Liver (tissue), 9 donors: ENCODE data around the gene ETV6. TPM values are rescaled to one million over a fixed set of nuclear protein-coding genes. Genes with fewer than 3 reads are reported as not detected.

ENCODE experiments used
- DNase-seq: peaks from one replicate; pipeline ENCODE4 v3.0.0-alpha.2; 2017; ENCODE audit warnings: low spot score
- H3K27ac ChIP-seq, 2 donors: one replicate each; pipeline ENCODE4 v1.7.0; 2013; ENCODE audit warnings: inconsistent platforms in 2 of 2, low read length in 2 of 2, control low read depth in 1 of 2, low read depth in 1 of 2, mild to moderate bottlenecking in 1 of 2
- H3K27me3 ChIP-seq, 4 donors: one replicate each; pipeline versions ENCODE4 v1.6.1 to v1.7.0; 2013; ENCODE audit warnings: low read length in 3 of 4, inconsistent platforms in 1 of 4, mild to moderate bottlenecking in 1 of 4, moderate library complexity in 1 of 4; ENCODE audit not compliant: control insufficient read depth in 4 of 4, insufficient read depth in 4 of 4
- H3K36me3 ChIP-seq, 4 donors: one replicate each; pipeline versions ENCODE4 v1.6.1 to v1.7.0; 2013; ENCODE audit warnings: low read length in 3 of 4, mild to moderate bottlenecking in 3 of 4, low read depth in 1 of 4, moderate library complexity in 1 of 4; ENCODE audit not compliant: control insufficient read depth in 4 of 4, insufficient read depth in 3 of 4
- H3K4me1 ChIP-seq, 4 donors: one replicate each; pipeline versions ENCODE4 v1.6.1 to v1.7.0; 2013; ENCODE audit warnings: low read length in 3 of 4, mild to moderate bottlenecking in 3 of 4, moderate library complexity in 1 of 4; ENCODE audit not compliant: control insufficient read depth in 4 of 4, insufficient read depth in 4 of 4
- H3K4me3 ChIP-seq, 3 donors: one replicate each; pipeline versions ENCODE4 v1.6.1 to v1.7.0; 2013; ENCODE audit warnings: low read length in 3 of 3, control low read depth in 1 of 3, low read depth in 1 of 3, mild to moderate bottlenecking in 1 of 3
- H3K9ac ChIP-seq, 2 donors: one replicate each; pipeline ENCODE4 v1.7.0; 2013; ENCODE audit warnings: low read length in 2 of 2, mild to moderate bottlenecking in 2 of 2, moderate library complexity in 2 of 2, control low read depth in 1 of 2, low read depth in 1 of 2
- H3K9me3 ChIP-seq, 4 donors: one replicate each; pipeline versions ENCODE4 v1.6.1 to v1.7.0; 2013; ENCODE audit warnings: low read length in 3 of 4; ENCODE audit not compliant: control insufficient read depth in 4 of 4
- CTCF ChIP-seq: fragments of 150-350 bp; IDR thresholded peaks from 2 replicates; pipeline ENCODE4 v1.5.1; 2017; ENCODE audit warnings: improper control_type of control experiment, low read depth, low read length; ENCODE audit not compliant: missing input control
- EGR1 ChIP-seq, 2 donors: IDR thresholded peaks; 2 replicates each; pipeline ENCODE4 v1.6.1; 2016 to 2018; ENCODE audit warnings: antibody characterized with exemption in 2 of 2, low read depth in 2 of 2
- FOXA1 ChIP-seq: IDR thresholded peaks from 2 replicates; pipeline ENCODE4 v1.6.1; 2016; ENCODE audit warnings: antibody characterized with exemption
- FOXA2 ChIP-seq: IDR thresholded peaks from 2 replicates; pipeline ENCODE4 v1.6.1; 2016; ENCODE audit warnings: antibody characterized with exemption
- GABPA ChIP-seq, 2 donors: IDR thresholded peaks in 1 of 2; conservative IDR thresholded peaks in 1 of 2; 2 replicates each; pipeline ENCODE4 v1.6.1; 2016; ENCODE audit warnings: antibody characterized with exemption in 2 of 2, mild to moderate bottlenecking in 1 of 2, moderate library complexity in 1 of 2
- HNF4A ChIP-seq, 2 donors: conservative IDR thresholded peaks; 2 replicates each; pipeline ENCODE4 v1.6.1; 2016; ENCODE audit warnings: antibody characterized with exemption in 2 of 2, mild to moderate bottlenecking in 2 of 2
- HNF4G ChIP-seq: IDR thresholded peaks from 2 replicates; pipeline ENCODE4 v1.6.1; 2016; ENCODE audit warnings: antibody characterized with exemption
- MAX ChIP-seq: IDR thresholded peaks from 2 replicates; pipeline ENCODE4 v1.6.1; 2016; ENCODE audit warnings: antibody characterized with exemption
- NR2F2 ChIP-seq: IDR thresholded peaks from 2 replicates; pipeline ENCODE4 v1.6.1; 2016; ENCODE audit warnings: antibody characterized with exemption
- RAD21 ChIP-seq, 2 donors: IDR thresholded peaks; 2 replicates each; pipeline ENCODE4 v1.6.1; 2016; ENCODE audit warnings: antibody characterized with exemption in 2 of 2, mild to moderate bottlenecking in 2 of 2
- REST ChIP-seq: IDR thresholded peaks from 2 replicates; pipeline ENCODE4 v1.6.1; 2016; ENCODE audit warnings: antibody characterized with exemption, mild to moderate bottlenecking
- RXRA ChIP-seq, 2 donors: IDR thresholded peaks; 2 replicates each; pipeline ENCODE4 v1.6.1; 2017 to 2018; ENCODE audit warnings: antibody characterized with exemption in 2 of 2, mild to moderate bottlenecking in 1 of 2
- SP1 ChIP-seq: IDR thresholded peaks from 2 replicates; pipeline ENCODE4 v1.6.1; 2018; ENCODE audit warnings: antibody characterized with exemption, mild to moderate bottlenecking
- TAF1 ChIP-seq: conservative IDR thresholded peaks from 2 replicates; pipeline ENCODE4 v1.6.1; 2016; ENCODE audit warnings: antibody characterized with exemption, mild to moderate bottlenecking
- YY1 ChIP-seq: IDR thresholded peaks from 2 replicates; pipeline ENCODE4 v1.6.1; 2016; ENCODE audit warnings: antibody characterized with exemption, mild to moderate bottlenecking
- ZBTB33 ChIP-seq: IDR thresholded peaks from 2 replicates; pipeline ENCODE4 v1.6.1; 2016; ENCODE audit warnings: antibody characterized with exemption
- WGBS: extraction: QIAGEN DNeasy Blood & Tissue Kit; methylation state at CpG from one replicate; pipeline ENCODE4 v1.1.7; 2013; 5-methylcytosine and 5-hydroxymethylcytosine counted together
- polyA plus RNA-seq, 2 donors: library from polyadenylated mRNA; stranded (reverse) in 1 of 2; unstranded in 1 of 2; fragments of 200-250 nt in 1 of 2; fragments of >200 nt in 1 of 2; fragmentation: Nextera tagmentation in 1 of 2; extraction: Ambion mirVana in 1 of 2; gene quantifications; one replicate each; pipeline versions ENCODE4 v1.2.1 to v1.2.3, GENCODE V29; 2013 to 2015
- total RNA-seq, 2 donors: library from RNA; depleted of rRNA; stranded (reverse); fragments of >200 nt; gene quantifications; one replicate each; pipeline ENCODE4 v1.2.3, GENCODE V29; 2014
- donor health status: healthy.
- donor health status: healthy.
- donor health status: healthy.
- donor health status: healthy.
- donor health status: healthy.

Gene ETV6
- total and polyA plus RNA-seq, 4 donors: 2.0 to 6.2 (median 3.5) TPM

- H3K4me3 ChIP-seq: no peak overlapping the region
- no peaks in the 10 kb centered on the region for H3K9me3 ChIP-seq
- H3K4me1 ChIP-seq: peaks cover 3 to 31% (median 22%) of the 10 kb centered on the region in 4 donors
- no peak for DNase-seq
- TF ChIP-seq MAX (peak; percentile 50), ZBTB33 (no peak), FOXA2 (no peak), HNF4G (no peak), YY1 (peak; percentile 18), SP1 (no peak), RAD21 (IDR thresholded peaks at IDR 0.05) (peak in 1 of 2 donors; percentile 10), REST (no peak), RXRA (IDR thresholded peaks at IDR 0.05) (peak in 1 of 2 donors; percentile 59), NR2F2 (peak; percentile 28), EGR1 (IDR thresholded peaks at IDR 0.05; ENCODE audit: low read depth in 2 of 2) (no peak), HNF4A (conservative IDR thresholded peaks at IDR 0.05) (peak in 1 of 2 donors; percentile 36)
- 38% methylated on average over 4 of the region's 4 CpGs for WGBS
- H3K27me3 ChIP-seq: no peaks in the 10 kb centered on the region
- H3K27ac ChIP-seq: peak overlapping the region; percentile 37 to 47
- H3K36me3 ChIP-seq: peaks cover 0 to 2% (median 0%) of the 10 kb centered on the region in 4 donors
- no peak overlapping the region for H3K9ac ChIP-seq
Observed at GRCh38 chr12:11832093-11832492, 182.6 kb downstream of the ETV6 start.

- H3K36me3 ChIP-seq: peaks cover 0 to 2% (median 0%) of the 10 kb centered on the region in 4 donors
- no peaks in the 10 kb centered on the region for H3K9me3 ChIP-seq
- no peaks in the 10 kb centered on the region for H3K27me3 ChIP-seq
- TF ChIP-seq FOXA1: no peak
- TF ChIP-seq CTCF: no peak
- TF ChIP-seq HNF4A (conservative IDR thresholded peaks at IDR 0.05): no peak
- no peak for TF ChIP-seq TAF1
- no peak for TF ChIP-seq SP1
- TF ChIP-seq ZBTB33: no peak
- no peak for TF ChIP-seq GABPA (IDR thresholded peaks at IDR 0.05 in 1 of 2, conservative IDR thresholded peaks at IDR 0.05 in 1 of 2)
- no peak for DNase-seq
- no peak overlapping the region for H3K9ac ChIP-seq
- peaks cover 5 to 41% (median 23%) of the 10 kb centered on the region in 4 donors for H3K4me1 ChIP-seq
- WGBS: 76% methylated on average over 4 of the region's 4 CpGs
- H3K27ac ChIP-seq: peak overlapping the region in 1 of 2 donors; percentile 13
- H3K4me3 ChIP-seq: no peak overlapping the region
Observed at GRCh38 chr12:11833174-11833895, 183.9 kb downstream of the ETV6 start.
